Activated CD8-positive, alpha-beta memory T cell treated with anti-CD3 and anti-CD28 coated beads, Interleukin-2, amount 10 ng/mL, durations not matched to agents 7 days and 5 days (primary cell): Measurements from ENCODE around the gene ASPSCR1. TPM values are rescaled to one million over a fixed set of nuclear protein-coding genes. Genes with fewer than 3 reads are reported as not detected.

Source experiments
- ATAC-seq: fragments of 150-1000 bp; cut with Tn5 transposase; one replicate; pipeline ENCODE4 v1.10.0; 2021; ENCODE audit warnings: moderate library complexity
- CTCF ChIA-PET: fragments of 350-600 bp; sonication (Branson Sonifier 250); formaldehyde crosslinking; loops from one replicate; lab custom pipeline; 2021; ENCODE audit warnings: antibody characterized with exemption; lab: Charles Lee
- DNase-seq: peaks from one replicate; pipeline ENCODE4 v3.0.0-alpha.2; 2020
- H3K27ac Mint-ChIP-seq: one replicate; pipeline ENCODE4 v1.8.0; 2021; ENCODE audit warnings: mild to moderate bottlenecking, mixed read lengths
- H3K27me3 Mint-ChIP-seq: one replicate; pipeline ENCODE4 v1.8.0; 2021; ENCODE audit warnings: mixed read lengths
- H3K36me3 Mint-ChIP-seq: one replicate; pipeline ENCODE4 v1.8.0; 2021; ENCODE audit warnings: mild to moderate bottlenecking, mixed read lengths
- H3K4me1 Mint-ChIP-seq: one replicate; pipeline ENCODE4 v1.8.0; 2021; ENCODE audit warnings: mixed read lengths
- H3K4me3 Mint-ChIP-seq: one replicate; pipeline ENCODE4 v1.8.0; 2021; ENCODE audit warnings: mild to moderate bottlenecking, moderate library complexity, mixed read lengths
- H3K9me3 Mint-ChIP-seq: one replicate; pipeline ENCODE4 v1.8.0; 2022; ENCODE audit warnings: low read depth, mixed read lengths
- total RNA-seq, 2 experiments: library from RNA; stranded (reverse); gene quantifications; one replicate each; pipeline ENCODE4 v1.2.3, GENCODE V29; 2021

The ASPSCR1 gene
- total RNA-seq, 2 experiments from 2014 or later = 29.5 to 31.4 TPM

- CTCF ChIA-PET = interaction anchor here (1.6 kb wide), 1 partner anchor 33 kb away, joined by 10 read pairs; no protein-coding TSS in a partner anchor
- H3K27ac Mint-ChIP-seq = no peak overlapping the region
- peaks cover 8% of the 10 kb centered on the region for H3K36me3 Mint-ChIP-seq
- H3K27me3 Mint-ChIP-seq = no peaks in the 10 kb centered on the region
- peaks cover under 1% of the 10 kb centered on the region for H3K4me1 Mint-ChIP-seq
- DNase-seq = no peak
- H3K9me3 Mint-ChIP-seq = no peaks in the 10 kb centered on the region
- no peak for ATAC-seq
- H3K4me3 Mint-ChIP-seq = no peak overlapping the region
Measured at GRCh38 chr17:81986606-81987005, 9.2 kb downstream of the ASPSCR1 start.

GRCh38 chr17:81987161-81987770, 9.8 kb downstream of the ASPSCR1 start:
- Mint-ChIP-seq H3K4me3 (no peak overlapping the region), H3K9me3 (no peaks in the 10 kb centered on the region), H3K36me3 (peaks cover 8% of the 10 kb centered on the region), H3K27ac (no peak overlapping the region), H3K27me3 (no peaks in the 10 kb centered on the region), H3K4me1 (no peaks in the 10 kb centered on the region)
- CTCF ChIA-PET = interaction anchor here (0.7 kb wide), 1 partner anchor 133 kb away, joined by 3 read pairs; no protein-coding TSS in a partner anchor
- no peak for DNase-seq
- no peak for ATAC-seq

- no peaks in the 10 kb centered on the region for H3K4me1 Mint-ChIP-seq
- CTCF ChIA-PET = interaction anchor here (0.5 kb wide), 1 partner anchor 139 kb away, joined by 5 read pairs; no protein-coding TSS in a partner anchor
- no peaks in the 10 kb centered on the region for H3K9me3 Mint-ChIP-seq
- DNase-seq = no peak
- no peaks in the 10 kb centered on the region for H3K36me3 Mint-ChIP-seq
- H3K27ac Mint-ChIP-seq = no peak overlapping the region
- H3K4me3 Mint-ChIP-seq = no peak overlapping the region
- H3K27me3 Mint-ChIP-seq = no peaks in the 10 kb centered on the region
- no peak for ATAC-seq
Measured at GRCh38 chr17:81990836-81991683, 13.6 kb downstream of the ASPSCR1 start.

- Mint-ChIP-seq H3K4me3 (no peak overlapping the region), H3K4me1 (no peaks in the 10 kb centered on the region), H3K36me3 (no peaks in the 10 kb centered on the region), H3K27me3 (no peaks in the 10 kb centered on the region), H3K27ac (no peak overlapping the region), H3K9me3 (no peaks in the 10 kb centered on the region)
- DNase-seq (no peak), ATAC-seq (no peak)
- CTCF ChIA-PET = interaction anchor here (0.5 kb wide), 1 partner anchor 139 kb away, joined by 5 read pairs; no protein-coding TSS in a partner anchor
Measured at GRCh38 chr17:81991684-81992305, 14.4 kb downstream of the ASPSCR1 start.

- no peaks in the 10 kb centered on the region for H3K9me3 Mint-ChIP-seq
- no peaks in the 10 kb centered on the region for H3K27me3 Mint-ChIP-seq
- H3K4me1 Mint-ChIP-seq = no peaks in the 10 kb centered on the region
- no peak overlapping the region for H3K4me3 Mint-ChIP-seq
- H3K36me3 Mint-ChIP-seq = no peaks in the 10 kb centered on the region
- ATAC-seq (no peak), DNase-seq (no peak)
- H3K27ac Mint-ChIP-seq = no peak overlapping the region
- CTCF ChIA-PET = no interaction called here
Measured at GRCh38 chr17:81992306-81993102, 15.1 kb downstream of the ASPSCR1 start.

GRCh38 chr17:81993729-81994592, 16.5 kb downstream of the ASPSCR1 start:
- no peak overlapping the region for H3K4me3 Mint-ChIP-seq
- H3K36me3 Mint-ChIP-seq = no peaks in the 10 kb centered on the region
- no peaks in the 10 kb centered on the region for H3K4me1 Mint-ChIP-seq
- ATAC-seq (no peak), DNase-seq (no peak)
- H3K9me3 Mint-ChIP-seq = no peaks in the 10 kb centered on the region
- no peaks in the 10 kb centered on the region for H3K27me3 Mint-ChIP-seq
- CTCF ChIA-PET = no interaction called here
- H3K27ac Mint-ChIP-seq = no peak overlapping the region

GRCh38 chr17:81994593-81995462, 17.4 kb downstream of the ASPSCR1 start:
- Mint-ChIP-seq H3K4me3 (no peak overlapping the region), H3K4me1 (no peaks in the 10 kb centered on the region), H3K36me3 (no peaks in the 10 kb centered on the region), H3K9me3 (no peaks in the 10 kb centered on the region), H3K27me3 (no peaks in the 10 kb centered on the region), H3K27ac (no peak overlapping the region)
- no peak for ATAC-seq
- DNase-seq = no peak
- CTCF ChIA-PET = no interaction called here

GRCh38 chr17:81995463-81996231, 18.2 kb downstream of the ASPSCR1 start:
- no peak overlapping the region for H3K27ac Mint-ChIP-seq
- CTCF ChIA-PET = no interaction called here

GRCh38 chr17:81996232-81996756, 18.9 kb downstream of the ASPSCR1 start:
- no peak overlapping the region for H3K4me3 Mint-ChIP-seq
- no peaks in the 10 kb centered on the region for H3K27me3 Mint-ChIP-seq
- H3K4me1 Mint-ChIP-seq = no peaks in the 10 kb centered on the region
- no peaks in the 10 kb centered on the region for H3K36me3 Mint-ChIP-seq
- CTCF ChIA-PET = interaction anchor here (1.4 kb wide), 1 partner anchor 37 kb away, joined by 6 read pairs; no protein-coding TSS in a partner anchor
- no peak for DNase-seq
- no peaks in the 10 kb centered on the region for H3K9me3 Mint-ChIP-seq
- ATAC-seq = no peak
- H3K27ac Mint-ChIP-seq = no peak overlapping the region

More at GRCh38 chr17:81995463-81996231, 18.2 kb downstream of the ASPSCR1 start:
- ATAC-seq (no peak), DNase-seq (no peak)
- Mint-ChIP-seq H3K36me3 (no peaks in the 10 kb centered on the region), H3K4me1 (no peaks in the 10 kb centered on the region), H3K9me3 (no peaks in the 10 kb centered on the region), H3K27me3 (no peaks in the 10 kb centered on the region), H3K4me3 (no peak overlapping the region)

- Mint-ChIP-seq H3K27me3 (no peaks in the 10 kb centered on the region), H3K4me1 (no peaks in the 10 kb centered on the region), H3K27ac (no peak overlapping the region), H3K36me3 (no peaks in the 10 kb centered on the region), H3K9me3 (no peaks in the 10 kb centered on the region), H3K4me3 (no peak overlapping the region)
- CTCF ChIA-PET = interaction anchor here (0.6 to 1.4 kb wide), 3 partner anchors 37 to 171 kb away, joined by 3 to 6 read pairs (median 3); partner anchors contain the start of gene DCXR
- DNase-seq (no peak), ATAC-seq (no peak)
Measured at GRCh38 chr17:81996757-81997441, 19.5 kb downstream of the ASPSCR1 start.
